C4-2B (cell line): ENCODE measurements around the gene PAM.

ENCODE experiments used
- CTCF ChIP-seq: fragments of 450-650 bp; conservative IDR thresholded peaks from 2 replicates; pipeline ENCODE4 v1.5.1; 2017; ENCODE audit warnings: mild to moderate bottlenecking
- ZFX ChIP-seq: fragments of 450-650 bp; IDR thresholded peaks from 2 replicates; pipeline ENCODE4 v1.6.1; 2017

- no peak for TF ChIP-seq CTCF
- no peak for TF ChIP-seq ZFX
Observed at GRCh38 chr5:102781359-102781758, 26.3 kb downstream of the PAM start.
